H4 (cell line): ENCODE results near the gene UBASH3B. TPM values are rescaled to one million over a fixed set of nuclear protein-coding genes. Genes with fewer than 3 reads are reported as not detected.
"Not testable (repeated sequence)": the region's sequence is repeated elsewhere in the genome, so short reads cannot be mapped to it uniquely, and the experiment has no call there.

Experiments
- DNase-seq: peaks from one replicate; pipeline ENCODE4 v3.0.0-alpha.2; 2015; ENCODE audit warnings: low spot score
- total RNA-seq: library from RNA; depleted of rRNA; stranded (reverse); fragments of >200 nt; shearing (Covaris generic); gene quantifications from 2 replicates; pipeline ENCODE4 v1.2.3, GENCODE V29; 2014; rRNA removed

UBASH3B gene
- total RNA-seq, 1 experiment from 2014 or later = 4.4 TPM

GRCh38 chr11:122851366-122851966 lies 195.9 kb downstream of the UBASH3B start:
- no peak for DNase-seq

GRCh38 chr11:122852074-122852795 lies 196.7 kb downstream of the UBASH3B start:
- DNase-seq = no peak

- no peak for DNase-seq
Observed at GRCh38 chr11:122852796-122853160, 197.3 kb downstream of the UBASH3B start.

- DNase-seq = no peak
Observed at GRCh38 chr11:122853261-122853660, 197.7 kb downstream of the UBASH3B start.

- peak; percentile 71 for DNase-seq
Observed at GRCh38 chr11:122853971-122854446, 198.5 kb downstream of the UBASH3B start.

GRCh38 chr11:122861631-122862030 lies 206.1 kb downstream of the UBASH3B start:
- no peak for DNase-seq

GRCh38 chr11:122862091-122862490 lies 206.6 kb downstream of the UBASH3B start:
- DNase-seq = no peak

- not testable (repeated sequence) for DNase-seq
Observed at GRCh38 chr11:122863154-122863553, 207.6 kb downstream of the UBASH3B start.

- peak; percentile 28 for DNase-seq
Observed at GRCh38 chr11:122863704-122864326, 208.3 kb downstream of the UBASH3B start.

Other genes with a start within 250 kb of the UBASH3B start
- gene CRTAM, start 182.8 kb downstream of the UBASH3B start, total RNA-seq = not detected in 2 replicates
- gene JHY, start 227.0 kb downstream of the UBASH3B start, total RNA-seq = 2.8 and 2.9 TPM in 2 replicates